Neural cell (in vitro differentiated cells): ENCODE results near the gene HAGHL. TPM values are rescaled to one million over a fixed set of nuclear protein-coding genes. Genes with fewer than 3 reads are reported as not detected.

Experiments used
- H2AFZ ChIP-seq: fragments of 200-600, 300-800 bp; sonication (generic), shearing (Covaris generic); 2 replicates; pipeline ENCODE4 v1.6.0; 2014; ENCODE audit warnings: low read depth, mild to moderate bottlenecking, antibody characterized with exemption, low read length, moderate library complexity
- H3F3A ChIP-seq: fragments of 200-600 bp; shearing (Covaris generic); 2 replicates; pipeline ENCODE4 v1.6.1; 2016; ENCODE audit warnings: mild to moderate bottlenecking, moderate library complexity, mixed read lengths, antibody characterized with exemption, low read length; ENCODE audit not compliant: insufficient read depth, poor library complexity, severe bottlenecking
- H3K27ac ChIP-seq: fragments of 200-600, 300-800 bp; sonication (generic), shearing (Covaris generic); 2 replicates; pipeline ENCODE4 v1.5.1; 2014; ENCODE audit warnings: mild to moderate bottlenecking, low read length, moderate library complexity
- H3K27me3 ChIP-seq: fragments of 300-800, 200-600 bp; sonication (generic), shearing (Covaris generic); 2 replicates; pipeline ENCODE4 v1.6.0; 2014; ENCODE audit warnings: mild to moderate bottlenecking, low read depth, low read length, moderate library complexity; ENCODE audit not compliant: insufficient read depth
- H3K36me3 ChIP-seq: fragments of 300-800, 200-600 bp; sonication (generic), shearing (Covaris generic); 2 replicates; pipeline ENCODE4 v1.5.1; 2014; ENCODE audit warnings: mild to moderate bottlenecking, antibody characterized with exemption, low read length, moderate library complexity; ENCODE audit not compliant: insufficient read depth
- H3K4me2 ChIP-seq: fragments of 300-800, 200-600 bp; sonication (generic), shearing (Covaris generic); 2 replicates; pipeline ENCODE4 v1.6.0; 2014; ENCODE audit warnings: mild to moderate bottlenecking, low read length
- H3K4me3 ChIP-seq: fragments of 300-800, 200-600 bp; sonication (generic), shearing (Covaris generic); 2 replicates; pipeline ENCODE4 v1.5.1; 2014; ENCODE audit warnings: mild to moderate bottlenecking, low read length, moderate library complexity
- H3K79me2 ChIP-seq: fragments of 200-600 bp; shearing (Covaris generic); replicated peaks from 2 replicates; pipeline ENCODE4 v1.6.0; 2014; ENCODE audit warnings: mild to moderate bottlenecking, low read length, moderate library complexity; ENCODE audit not compliant: insufficient read depth
- H3K9ac ChIP-seq: fragments of 300-800, 200-600 bp; sonication (generic), shearing (Covaris generic); 2 replicates; pipeline ENCODE4 v1.6.1; 2016; ENCODE audit warnings: mild to moderate bottlenecking, low read length, mixed read lengths
- H3K9me2 ChIP-seq: fragments of 200-600 bp; shearing (Covaris generic); 2 replicates; pipeline ENCODE4 v1.6.1; 2016; ENCODE audit warnings: mild to moderate bottlenecking, low read length, mixed read lengths; ENCODE audit not compliant: insufficient read depth
- H3K9me3 ChIP-seq: fragments of 200-600, 300-800 bp; sonication (generic), shearing (Covaris generic); 2 replicates; pipeline ENCODE4 v1.6.1; 2016; ENCODE audit warnings: mild to moderate bottlenecking, mixed run types, low read length, moderate library complexity, mixed read lengths
- H4K20me1 ChIP-seq: fragments of 200-600 bp; shearing (Covaris generic); 2 replicates; pipeline ENCODE4 v1.6.1; 2016; ENCODE audit warnings: mild to moderate bottlenecking, mixed run types; ENCODE audit not compliant: insufficient read depth
- EZH2 ChIP-seq: fragments of 200-600, 300-800 bp; shearing (Covaris generic), sonication (generic); IDR thresholded peaks from 2 replicates; pipeline ENCODE4 v1.6.1; 2014; ENCODE audit warnings: antibody characterized with exemption, low read length, borderline replicate concordance, mild to moderate bottlenecking; ENCODE audit not compliant: insufficient read depth, poor library complexity, severe bottlenecking
- MXI1 ChIP-seq: fragments of 450-650 bp; conservative IDR thresholded peaks from 2 replicates; pipeline ENCODE4 v1.6.1; 2014; ENCODE audit warnings: antibody characterized with exemption, mild to moderate bottlenecking; ENCODE audit not compliant: poor library complexity, severe bottlenecking
- POLR2AphosphoS5 ChIP-seq: IDR thresholded peaks from 2 replicates; pipeline ENCODE4 v1.6.1; 2012
- RAD21 ChIP-seq: fragments of 450-650 bp; conservative IDR thresholded peaks from 2 replicates; pipeline ENCODE4 v1.6.1; 2014; ENCODE audit warnings: antibody characterized with exemption, mild to moderate bottlenecking, moderate library complexity
- REST ChIP-seq: IDR thresholded peaks from 2 replicates; pipeline ENCODE4 v1.6.1; 2012; ENCODE audit warnings: borderline replicate concordance
- SMC3 ChIP-seq: fragments of 450-650 bp; conservative IDR thresholded peaks from 2 replicates; pipeline ENCODE4 v1.6.1; 2014; ENCODE audit warnings: antibody characterized with exemption, mild to moderate bottlenecking, moderate library complexity; ENCODE audit not compliant: poor library complexity
- TAF1 ChIP-seq: IDR thresholded peaks from 2 replicates; pipeline ENCODE4 v1.6.1; 2012; ENCODE audit warnings: low read depth
- polyA plus RNA-seq: library from polyadenylated mRNA; depleted of rRNA; stranded (reverse); fragments of >200 nt; gene quantifications from 2 replicates; pipeline ENCODE4 v1.2.3, GENCODE V29; 2014
- TF ChIP-seq, protein P1 (sequence below): fragments of 450-650 bp; IDR thresholded peaks from 2 replicates; pipeline ENCODE4 v1.5.1; 2014; ENCODE audit warnings: antibody characterized with exemption, mild to moderate bottlenecking, moderate library complexity; ENCODE audit not compliant: poor library complexity, severe bottlenecking

HAGHL gene
- polyA plus RNA-seq, 1 donor from 2014 or later = 28.3 TPM

DNA sequence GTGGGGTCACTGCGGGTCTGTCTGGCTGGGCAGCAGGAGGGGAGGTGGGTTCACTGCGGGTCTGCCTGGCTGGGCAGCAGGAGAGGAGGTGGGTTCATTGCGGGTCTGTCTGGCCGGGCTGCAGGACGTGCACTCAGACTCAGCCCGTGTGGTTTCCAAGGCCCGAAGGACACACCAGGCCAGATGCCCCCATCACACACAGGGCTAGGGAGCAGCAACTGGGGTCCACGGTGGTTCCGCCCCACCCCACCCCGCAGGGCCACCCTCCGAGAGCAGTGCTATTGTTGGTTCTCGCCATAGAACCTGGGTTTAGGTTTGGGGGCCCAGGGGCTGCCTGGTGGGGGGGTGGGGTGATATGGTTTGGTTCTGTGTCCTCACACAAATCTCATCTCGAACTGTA, 19.7 kb downstream of the HAGHL start:
- Histone ChIP-seq H2AFZ (no peak overlapping the region), H3K27ac (no peak overlapping the region), H3K9ac (no peak overlapping the region), H3K27me3 (no peaks in the 10 kb centered on the region), H3F3A (no peaks in the 10 kb centered on the region), H3K36me3 (no peaks in the 10 kb centered on the region), H3K4me2 (no peak overlapping the region), H3K9me3 (no peaks in the 10 kb centered on the region), H4K20me1 (no peaks in the 10 kb centered on the region), H3K79me2 (no peaks in the 10 kb centered on the region), H3K9me2 (no peaks in the 10 kb centered on the region), H3K4me3 (no peak overlapping the region)
- TF ChIP-seq RAD21 = no peak
- TF ChIP-seq, protein P1, sequence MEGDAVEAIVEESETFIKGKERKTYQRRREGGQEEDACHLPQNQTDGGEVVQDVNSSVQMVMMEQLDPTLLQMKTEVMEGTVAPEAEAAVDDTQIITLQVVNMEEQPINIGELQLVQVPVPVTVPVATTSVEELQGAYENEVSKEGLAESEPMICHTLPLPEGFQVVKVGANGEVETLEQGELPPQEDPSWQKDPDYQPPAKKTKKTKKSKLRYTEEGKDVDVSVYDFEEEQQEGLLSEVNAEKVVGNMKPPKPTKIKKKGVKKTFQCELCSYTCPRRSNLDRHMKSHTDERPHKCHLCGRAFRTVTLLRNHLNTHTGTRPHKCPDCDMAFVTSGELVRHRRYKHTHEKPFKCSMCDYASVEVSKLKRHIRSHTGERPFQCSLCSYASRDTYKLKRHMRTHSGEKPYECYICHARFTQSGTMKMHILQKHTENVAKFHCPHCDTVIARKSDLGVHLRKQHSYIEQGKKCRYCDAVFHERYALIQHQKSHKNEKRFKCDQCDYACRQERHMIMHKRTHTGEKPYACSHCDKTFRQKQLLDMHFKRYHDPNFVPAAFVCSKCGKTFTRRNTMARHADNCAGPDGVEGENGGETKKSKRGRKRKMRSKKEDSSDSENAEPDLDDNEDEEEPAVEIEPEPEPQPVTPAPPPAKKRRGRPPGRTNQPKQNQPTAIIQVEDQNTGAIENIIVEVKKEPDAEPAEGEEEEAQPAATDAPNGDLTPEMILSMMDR = no peak
- no peak for TF ChIP-seq EZH2

GRCh38 chr16:747978-748746, 21.3 kb downstream of the HAGHL start:
- Histone ChIP-seq H3K9ac (no peak overlapping the region), H4K20me1 (no peaks in the 10 kb centered on the region), H3K9me2 (no peaks in the 10 kb centered on the region), H3K9me3 (no peaks in the 10 kb centered on the region), H3F3A (no peaks in the 10 kb centered on the region), H3K4me3 (no peak overlapping the region), H3K27me3 (no peaks in the 10 kb centered on the region), H3K27ac (no peak overlapping the region), H3K4me2 (no peak overlapping the region), H3K36me3 (no peaks in the 10 kb centered on the region), H2AFZ (no peak overlapping the region), H3K79me2 (no peaks in the 10 kb centered on the region)
- TF ChIP-seq EZH2 (no peak), POLR2AphosphoS5 (no peak), TAF1 (no peak), REST (no peak), MXI1 (no peak), RAD21 (no peak), SMC3 (no peak)
- TF ChIP-seq, protein P1 = no peak
